Measurements from ENCODE around the gene SLC39A8. TPM values are rescaled to one million over a fixed set of nuclear protein-coding genes. Genes with fewer than 3 reads are reported as not detected.

The SLC39A8 gene
- total RNA-seq, 2 experiments from 2014 or later = 28.8 to 29.3 TPM

GRCh38 chr4:102213031-102213430 lies 132.3 kb downstream of the SLC39A8 start:
- Mint-ChIP-seq H3K9me3 (peaks cover 5% of the 10 kb centered on the region), H3K4me1 (ENCODE audit: low read depth) (no peaks in the 10 kb centered on the region), H3K4me3 (no peak overlapping the region), H3K27ac (no peak overlapping the region), H3K27me3 (ENCODE audit: low read depth) (peaks cover 7% of the 10 kb centered on the region), H3K36me3 (ENCODE audit: low read depth) (no peaks in the 10 kb centered on the region)
- no peak for DNase-seq
- CTCF ChIA-PET = no interaction called here
- intact Hi-C loops (cut with micrococcal nuclease) = no loop called here

Other genes starting within 250 kb of the SLC39A8 start
- gene NFKB1, start 155.9 kb upstream of the SLC39A8 start, total RNA-seq = 100 to 1,000 TPM; 121 to 134 TPM